GM12878 (cell line): ENCODE results near the gene INO80E. TPM values are rescaled to one million over a fixed set of nuclear protein-coding genes. Genes with fewer than 3 reads are reported as not detected.

ENCODE experiments used
- CHD4 ChIP-seq: fragments of 200-600 bp; sonication (generic); IDR thresholded peaks from 2 replicates; pipeline ENCODE4 v1.6.1; 2016; ENCODE audit warnings: mild to moderate bottlenecking
- CREB1 ChIP-seq: IDR thresholded peaks from 2 replicates; pipeline ENCODE4 v1.6.1; 2012; ENCODE audit warnings: low read depth, mild to moderate bottlenecking, inconsistent platforms
- DPF2 ChIP-seq: fragments of 450-650 bp; IDR thresholded peaks from 2 replicates; pipeline ENCODE4 v1.6.1; 2017; ENCODE audit warnings: mild to moderate bottlenecking
- EGR1 ChIP-seq, 2 experiments: IDR thresholded peaks; 1 replicate in 1 of 2; 2 replicates in 1 of 2; pipeline ENCODE4 v1.6.1; 2011 to 2012; ENCODE audit warnings: low read depth in 2 of 2, low read length in 2 of 2, borderline replicate concordance in 1 of 2, mild to moderate bottlenecking in 1 of 2, moderate library complexity in 1 of 2
- ETV6 ChIP-seq, 2 experiments: fragments of 450-650 bp in 1 of 2; IDR thresholded peaks in 1 of 2; conservative IDR thresholded peaks in 1 of 2; 2 replicates each; pipeline ENCODE4 v1.6.1; 2014; ENCODE audit warnings: antibody characterized with exemption in 1 of 2, borderline replicate concordance in 1 of 2, low read depth in 1 of 2, mild to moderate bottlenecking in 1 of 2, moderate library complexity in 1 of 2
- JUNB ChIP-seq: IDR thresholded peaks from 2 replicates; pipeline ENCODE4 v1.6.1; 2016; ENCODE audit warnings: antibody characterized with exemption, mild to moderate bottlenecking
- MXI1 ChIP-seq: fragments of 150-350 bp; IDR thresholded peaks from 2 replicates; pipeline ENCODE4 v1.6.1; 2011; ENCODE audit warnings: low read depth, mild to moderate bottlenecking, inconsistent platforms, low read length, improper control_type of control experiment
- NR2C2 ChIP-seq: IDR thresholded peaks from 2 replicates; pipeline ENCODE4 v1.6.1; 2011; ENCODE audit warnings: borderline replicate concordance, low read depth; ENCODE audit not compliant: control insufficient read depth, insufficient read length
- NR2F1 ChIP-seq: fragments of 450-650 bp; conservative IDR thresholded peaks from 2 replicates; pipeline ENCODE4 v1.6.1; 2017; ENCODE audit warnings: mild to moderate bottlenecking
- PBX3 ChIP-seq: IDR thresholded peaks from 2 replicates; pipeline ENCODE4 v1.6.1; 2011; ENCODE audit warnings: mild to moderate bottlenecking, low read depth, low read length, moderate library complexity; ENCODE audit not compliant: insufficient replicate concordance
- PKNOX1 ChIP-seq: fragments of 450-650 bp; IDR thresholded peaks from 2 replicates; pipeline ENCODE4 v1.6.1; 2016; ENCODE audit warnings: mild to moderate bottlenecking
- POLR2A ChIP-seq: IDR thresholded peaks from 2 replicates; pipeline ENCODE4 v1.6.1; 2011; ENCODE audit warnings: low read depth, mild to moderate bottlenecking, low read length
- RAD51 ChIP-seq: fragments of 450-650 bp; IDR thresholded peaks from 2 replicates; pipeline ENCODE4 v1.6.1; 2016; ENCODE audit warnings: moderate library complexity, mild to moderate bottlenecking, inconsistent platforms
- SIX5 ChIP-seq: IDR thresholded peaks from 2 replicates; pipeline ENCODE4 v1.6.1; 2011; ENCODE audit warnings: mild to moderate bottlenecking, low read depth, low read length, moderate library complexity; ENCODE audit not compliant: severe bottlenecking
- SREBF2 ChIP-seq: IDR thresholded peaks from 2 replicates; pipeline ENCODE4 v1.6.1; 2012; ENCODE audit warnings: mild to moderate bottlenecking, low read length
- STAT1 ChIP-seq: fragments of 450-650 bp; conservative IDR thresholded peaks from 2 replicates; pipeline ENCODE4 v1.6.1; 2014; ENCODE audit warnings: antibody characterized with exemption, mild to moderate bottlenecking
- SUZ12 ChIP-seq: fragments of 200-600 bp; sonication (generic); IDR thresholded peaks from one replicate; pipeline ENCODE4 v1.6.1; 2018; ENCODE audit warnings: antibody characterized with exemption, mild to moderate bottlenecking; ENCODE audit not compliant: unreplicated experiment
- ZNF592 ChIP-seq: fragments of 450-650 bp; IDR thresholded peaks from 2 replicates; pipeline ENCODE4 v1.6.1; 2017; ENCODE audit warnings: mild to moderate bottlenecking, moderate library complexity
- polyA plus RNA-seq, 11 experiments: library from polyadenylated mRNA; depleted of rRNA in 4 of 11; unstranded in 6 of 11; stranded (reverse) in 5 of 11; fragments of >200 nt; fragmentation: Nextera tagmentation in 4 of 11; fragmentation: Illumina TruSeq in 1 of 11; extraction: Ambion mirVana in 4 of 11; extraction: Trizol in 1 of 11; gene quantifications; 1 replicate in 1 of 11; 2 replicates in 10 of 11; pipeline versions ENCODE4 v1.2.1 to v1.2.3, GENCODE V29; 2011 to 2016; ENCODE audit warnings: inconsistent platforms in 2 of 11, missing spikeins in 2 of 11, low read depth in 1 of 11
- total RNA-seq, 4 experiments: library from RNA; depleted of rRNA in 3 of 4; stranded (reverse); fragments of >200 nt in 3 of 4; fragmentation: Illumina TruSeq in 1 of 4; extraction: Trizol in 1 of 4; gene quantifications; 2 replicates each; pipeline versions ENCODE4 v1.2.1 to v1.2.3, GENCODE V29; 2013 to 2021
- TF ChIP-seq, protein P1 (sequence below): fragments of 450-650 bp; IDR thresholded peaks from 2 replicates; pipeline ENCODE4 v1.6.1; 2016; ENCODE audit warnings: mild to moderate bottlenecking, moderate library complexity, borderline replicate concordance

Gene INO80E
- total and polyA plus RNA-seq, 10 of the 15 experiments (the other 5 are each of a cell fraction or from before 2014, with no cell fraction given), result 0.39 to 74.0 (median 33.0) TPM

GRCh38 chr16:29961479-29962343 lies 34.3 kb upstream of the INO80E start, which contains the start of gene TMEM219 (continued):
- TF ChIP-seq PKNOX1 (peak; percentile 9; the same call in 1 of the 2 replicates), POLR2A (peak; percentile 80), RAD51 (no peak), ZNF592 (no peak), STAT1 (no peak), ETV6 (conservative IDR thresholded peaks at IDR 0.05 in 1 of 2, IDR thresholded peaks at IDR 0.05 in 1 of 2; ENCODE audit: borderline replicate concordance in 1 of 2, low read depth in 1 of 2) (no peak), EGR1 (IDR thresholded peaks at IDR 0.05; ENCODE audit: borderline replicate concordance in 1 of 2, low read depth in 2 of 2, low read length in 2 of 2) (peak in 1 of 2 experiments; percentile 47; a peak in 1 of 3 replicates), CHD4 (no peak), NR2C2 (no peak), PBX3 (no peak), SREBF2 (no peak), NR2F1 (peak; percentile 26; the same call in 1 of the 2 replicates), JUNB (no peak), SUZ12 (no peak), MXI1 (no peak; the same call in 1 of the 2 replicates), DPF2 (peak; percentile 44), CREB1 (peak; percentile 55), SIX5 (peak; percentile 20)
- TF ChIP-seq, protein P1, sequence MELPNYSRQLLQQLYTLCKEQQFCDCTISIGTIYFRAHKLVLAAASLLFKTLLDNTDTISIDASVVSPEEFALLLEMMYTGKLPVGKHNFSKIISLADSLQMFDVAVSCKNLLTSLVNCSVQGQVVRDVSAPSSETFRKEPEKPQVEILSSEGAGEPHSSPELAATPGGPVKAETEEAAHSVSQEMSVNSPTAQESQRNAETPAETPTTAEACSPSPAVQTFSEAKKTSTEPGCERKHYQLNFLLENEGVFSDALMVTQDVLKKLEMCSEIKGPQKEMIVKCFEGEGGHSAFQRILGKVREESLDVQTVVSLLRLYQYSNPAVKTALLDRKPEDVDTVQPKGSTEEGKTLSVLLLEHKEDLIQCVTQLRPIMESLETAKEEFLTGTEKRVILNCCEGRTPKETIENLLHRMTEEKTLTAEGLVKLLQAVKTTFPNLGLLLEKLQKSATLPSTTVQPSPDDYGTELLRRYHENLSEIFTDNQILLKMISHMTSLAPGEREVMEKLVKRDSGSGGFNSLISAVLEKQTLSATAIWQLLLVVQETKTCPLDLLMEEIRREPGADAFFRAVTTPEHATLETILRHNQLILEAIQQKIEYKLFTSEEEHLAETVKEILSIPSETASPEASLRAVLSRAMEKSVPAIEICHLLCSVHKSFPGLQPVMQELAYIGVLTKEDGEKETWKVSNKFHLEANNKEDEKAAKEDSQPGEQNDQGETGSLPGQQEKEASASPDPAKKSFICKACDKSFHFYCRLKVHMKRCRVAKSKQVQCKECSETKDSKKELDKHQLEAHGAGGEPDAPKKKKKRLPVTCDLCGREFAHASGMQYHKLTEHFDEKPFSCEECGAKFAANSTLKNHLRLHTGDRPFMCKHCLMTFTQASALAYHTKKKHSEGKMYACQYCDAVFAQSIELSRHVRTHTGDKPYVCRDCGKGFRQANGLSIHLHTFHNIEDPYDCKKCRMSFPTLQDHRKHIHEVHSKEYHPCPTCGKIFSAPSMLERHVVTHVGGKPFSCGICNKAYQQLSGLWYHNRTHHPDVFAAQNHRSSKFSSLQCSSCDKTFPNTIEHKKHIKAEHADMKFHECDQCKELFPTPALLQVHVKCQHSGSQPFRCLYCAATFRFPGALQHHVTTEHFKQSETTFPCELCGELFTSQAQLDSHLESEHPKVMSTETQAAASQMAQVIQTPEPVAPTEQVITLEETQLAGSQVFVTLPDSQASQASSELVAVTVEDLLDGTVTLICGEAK, result peak; percentile 28; the same call in 1 of the 2 replicates
